D721Med (cell line): Measurements from ENCODE around the gene POC5.

Source experiments
- DNase-seq: peaks from one replicate; pipeline ENCODE4 v3.0.0; 2011; ENCODE audit warnings: low spot score; ENCODE audit not compliant: insufficient read length
- FAIRE-seq: peaks from 2 replicates; lab custom pipeline; 2011; peaks lifted over from hg19 to GRCh38; lab: Jason Lieb, UNC
- CTCF ChIP-seq: IDR thresholded peaks from 2 replicates; pipeline ENCODE4 v1.5.1; 2012; ENCODE audit warnings: mild to moderate bottlenecking, control low read depth; ENCODE audit not compliant: insufficient read depth; ENCODE audit errors: missing control alignments

The POC5 gene

GRCh38 chr5:75627801-75628200, 89.4 kb downstream of the POC5 start:
- FAIRE-seq: no peak
- DNase-seq: no peak
- TF ChIP-seq CTCF: no peak

DNA sequence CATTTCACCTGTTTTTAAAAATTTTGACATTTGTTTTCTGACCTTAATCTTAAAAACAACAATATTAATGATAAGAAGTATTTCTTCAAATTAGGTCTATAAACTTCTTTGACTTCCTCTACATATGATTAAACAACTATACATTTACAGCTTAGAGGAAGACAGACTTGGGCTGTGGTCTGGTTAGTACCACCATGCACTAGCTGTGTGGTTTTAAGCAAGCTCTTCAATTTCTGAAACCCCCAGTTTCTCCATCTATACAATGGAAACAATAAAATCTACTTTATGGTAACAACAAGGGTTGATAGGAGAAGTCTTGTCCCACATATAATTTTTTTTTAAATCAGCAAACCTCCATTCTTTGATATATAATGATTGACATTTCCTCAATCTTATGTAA, 90.3 kb downstream of the POC5 start:
- DNase-seq (no peak), FAIRE-seq (no peak)
- no peak for TF ChIP-seq CTCF
